Activated CD8-positive, alpha-beta memory T cell treated with anti-CD3 and anti-CD28 coated beads, Interleukin-2, amount 50 U/mL, for 48 hours (primary cell): ENCODE data around the gene PRKAR1A.

ENCODE experiments used
- DNase-seq: peaks from one replicate; pipeline ENCODE4 v3.0.0-alpha.2; 2020

PRKAR1A gene

GRCh38 chr17:68544111-68544915, 32.1 kb downstream of the PRKAR1A start:
- no peak for DNase-seq

- DNase-seq = no peak
These were observed 44.3 kb downstream of the PRKAR1A start for GRCh38 chr17:68556551-68556950.

- DNase-seq = no peak
These were observed 47.1 kb downstream of the PRKAR1A start for GRCh38 chr17:68559316-68559715.

- DNase-seq = no peak
These were observed 48.9 kb downstream of the PRKAR1A start for GRCh38 chr17:68560966-68561720.

- DNase-seq = no peak
These were observed 50.5 kb downstream of the PRKAR1A start for GRCh38 chr17:68562736-68563135.

- no peak for DNase-seq
These were observed 52.3 kb downstream of the PRKAR1A start for GRCh38 chr17:68564415-68565111.

- no peak for DNase-seq
These were observed 53.6 kb downstream of the PRKAR1A start for GRCh38 chr17:68565661-68566441.

- DNase-seq = no peak
These were observed 54.2 kb downstream of the PRKAR1A start for GRCh38 chr17:68566442-68566738.

GRCh38 chr17:68567035-68567434, 54.8 kb downstream of the PRKAR1A start:
- no peak for DNase-seq

GRCh38 chr17:68567581-68567980, 55.4 kb downstream of the PRKAR1A start:
- no peak for DNase-seq

GRCh38 chr17:68568581-68568980, 56.4 kb downstream of the PRKAR1A start:
- no peak for DNase-seq

- no peak for DNase-seq
These were observed 57.1 kb downstream of the PRKAR1A start for GRCh38 chr17:68569346-68569745.

- DNase-seq = no peak
These were observed 58.3 kb downstream of the PRKAR1A start for GRCh38 chr17:68570526-68570925.

GRCh38 chr17:68572138-68572842, 60.1 kb downstream of the PRKAR1A start:
- DNase-seq = no peak

GRCh38 chr17:68573338-68573737, 61.1 kb downstream of the PRKAR1A start:
- DNase-seq = no peak

GRCh38 chr17:68576137-68576536, 63.9 kb downstream of the PRKAR1A start:
- no peak for DNase-seq

- no peak for DNase-seq
These were observed 64.7 kb downstream of the PRKAR1A start for GRCh38 chr17:68576811-68577496.

GRCh38 chr17:68577497-68577821, 65.2 kb downstream of the PRKAR1A start:
- DNase-seq = no peak

GRCh38 chr17:68578236-68578635, 66.0 kb downstream of the PRKAR1A start:
- DNase-seq = no peak

- no peak for DNase-seq
These were observed 67.1 kb downstream of the PRKAR1A start for GRCh38 chr17:68579194-68579927.

- no peak for DNase-seq
These were observed 68.1 kb downstream of the PRKAR1A start for GRCh38 chr17:68580236-68580770.
